H7 (cell line): ENCODE measurements around the gene POLD4. TPM values are rescaled to one million over a fixed set of nuclear protein-coding genes. Genes with fewer than 3 reads are reported as not detected.
A peak's percentile ranks its signal among the peaks of the same experiment; 100 is the strongest.
"Not testable (repeated sequence)": the region's sequence is repeated elsewhere in the genome, so short reads cannot be mapped to it uniquely, and the experiment has no call there.

Experiments
- DNase-seq: peaks from one replicate; pipeline ENCODE4 v3.0.0; 2012
- H3K27me3 ChIP-seq: 2 replicates; pipeline ENCODE4 v1.6.0; 2011; ENCODE audit warnings: mild to moderate bottlenecking, low read length; ENCODE audit not compliant: control insufficient read depth, insufficient read depth
- H3K36me3 ChIP-seq: replicated peaks from 2 replicates; pipeline ENCODE4 v1.5.1; 2011; ENCODE audit warnings: low read length; ENCODE audit not compliant: control insufficient read depth, insufficient read depth
- H3K4me3 ChIP-seq: 2 replicates; pipeline ENCODE4 v1.5.1; 2011; ENCODE audit warnings: low read depth, mild to moderate bottlenecking, control low read depth, low read length, moderate library complexity; ENCODE audit not compliant: insufficient read depth
- total RNA-seq: library from RNA; depleted of rRNA; stranded (reverse); fragments of >200 nt; shearing (Covaris generic); gene quantifications from 2 replicates; pipeline ENCODE4 v1.2.3, GENCODE V29; 2014; rRNA removed

POLD4 gene
- 49.8 and 53.9 TPM in 2 replicates for total RNA-seq

DNA sequence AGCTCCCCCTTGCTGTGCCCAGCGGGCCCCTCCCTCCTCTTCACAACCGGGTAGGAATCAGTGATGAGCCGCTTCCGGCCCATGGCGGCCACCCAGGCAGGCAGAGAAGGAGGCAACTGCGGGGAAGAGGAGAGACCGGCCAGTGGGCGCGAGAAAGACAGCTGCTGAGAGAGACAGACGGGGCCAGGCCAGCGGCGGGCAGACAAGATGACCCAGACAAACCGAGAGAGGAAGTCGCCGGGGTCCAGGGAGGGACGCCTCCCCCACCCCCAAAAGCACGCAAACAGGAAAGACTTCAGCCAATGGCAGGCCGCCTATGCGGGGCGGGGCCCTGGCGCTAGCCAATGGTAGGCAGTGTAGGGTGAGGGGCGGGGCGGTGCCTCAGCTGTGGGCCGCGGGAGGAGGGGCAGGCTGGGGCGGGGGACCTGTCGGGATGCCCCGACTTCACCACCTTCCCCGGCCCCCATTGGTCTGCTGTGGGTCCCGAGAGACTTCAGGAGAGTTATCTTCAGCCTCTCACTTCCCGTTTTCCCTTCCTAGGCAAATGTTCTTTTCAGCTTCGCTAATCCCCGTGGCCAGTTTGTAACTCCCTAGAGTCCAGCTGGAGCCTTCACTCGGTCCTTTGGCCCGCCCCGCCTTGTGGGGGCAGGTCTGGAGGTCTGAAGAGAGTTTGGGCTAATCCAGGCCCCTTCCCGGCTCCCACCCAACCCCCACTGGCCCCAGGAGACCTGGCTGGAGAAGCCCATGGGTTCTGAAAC lies at the start of gene POLD4:
TSS of gene POLD4 (minus strand) at position 230 of the 758 bp plus-strand sequence. CDS start at position 83, 147 bp downstream.
- peak; percentile 99 for DNase-seq
- no peaks in the 10 kb centered on the region for H3K36me3 ChIP-seq
- no peaks in the 10 kb centered on the region; the same call in 1 of the 2 replicates for H3K27me3 ChIP-seq
- peak within 1 kb of the TSS; percentile 77 for H3K4me3 ChIP-seq

DNA sequence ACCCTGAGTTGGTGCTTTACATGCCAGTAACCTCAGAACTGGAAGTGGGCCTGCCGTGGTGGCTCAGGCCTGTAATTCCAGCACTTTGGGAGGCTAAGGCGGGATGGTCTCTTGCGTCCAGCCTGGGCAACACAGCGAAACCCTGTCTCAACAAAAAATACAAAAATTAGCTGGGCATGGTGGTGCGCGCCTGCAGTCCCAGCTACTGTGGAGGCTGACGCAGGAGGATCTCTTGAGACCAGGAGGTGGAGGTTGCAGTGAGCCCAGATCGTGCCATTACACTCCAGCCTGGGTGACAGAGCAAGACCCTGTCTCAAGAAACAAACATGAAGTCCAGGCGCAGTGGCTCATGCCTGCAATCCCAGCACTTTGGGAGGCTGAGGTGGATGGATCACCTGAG lies 49.7 kb upstream of the POLD4 start:
- not testable (repeated sequence) for DNase-seq, H3K4me3 ChIP-seq, H3K27me3 ChIP-seq
- peaks cover 13% of the 10 kb centered on the region for H3K36me3 ChIP-seq

DNA sequence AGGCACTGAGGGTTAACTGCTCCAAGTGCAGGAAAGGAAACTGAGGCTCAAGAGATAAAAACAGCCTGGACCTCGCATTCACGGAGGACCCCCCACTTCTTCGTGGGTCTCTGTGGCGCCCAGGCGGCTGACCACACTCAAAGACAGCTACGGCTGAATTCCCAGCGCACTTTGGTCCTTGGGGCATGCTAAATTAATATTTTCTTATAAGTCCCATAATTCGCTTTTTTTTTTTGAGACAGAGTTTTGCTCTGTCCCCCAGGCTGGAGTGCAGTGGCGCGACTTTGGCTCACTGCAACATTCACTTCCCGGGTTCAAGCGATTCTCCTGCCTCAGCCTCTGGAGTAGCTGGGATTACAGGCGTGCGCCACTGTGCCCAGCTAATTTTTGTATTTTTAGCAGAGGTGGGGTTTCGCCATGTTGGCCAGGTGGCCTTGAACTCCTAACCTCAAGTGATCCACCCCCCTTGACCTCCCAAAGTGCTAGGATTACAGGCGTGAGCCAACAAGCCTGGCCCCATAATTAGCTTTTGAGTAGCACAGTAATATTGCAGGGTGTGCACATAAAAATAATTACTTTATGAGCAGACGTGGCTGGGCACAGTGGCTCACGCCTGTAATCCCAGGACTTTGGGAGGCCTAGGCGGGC lies 49.0 kb upstream of the POLD4 start:
- 0 out of 2 replicates have a peak overlapping the region, but pooled peaks have one; percentile 9 for H3K4me3 ChIP-seq
- H3K27me3 ChIP-seq, DNase-seq: not testable (repeated sequence)
- peaks cover 19% of the 10 kb centered on the region for H3K36me3 ChIP-seq

DNA sequence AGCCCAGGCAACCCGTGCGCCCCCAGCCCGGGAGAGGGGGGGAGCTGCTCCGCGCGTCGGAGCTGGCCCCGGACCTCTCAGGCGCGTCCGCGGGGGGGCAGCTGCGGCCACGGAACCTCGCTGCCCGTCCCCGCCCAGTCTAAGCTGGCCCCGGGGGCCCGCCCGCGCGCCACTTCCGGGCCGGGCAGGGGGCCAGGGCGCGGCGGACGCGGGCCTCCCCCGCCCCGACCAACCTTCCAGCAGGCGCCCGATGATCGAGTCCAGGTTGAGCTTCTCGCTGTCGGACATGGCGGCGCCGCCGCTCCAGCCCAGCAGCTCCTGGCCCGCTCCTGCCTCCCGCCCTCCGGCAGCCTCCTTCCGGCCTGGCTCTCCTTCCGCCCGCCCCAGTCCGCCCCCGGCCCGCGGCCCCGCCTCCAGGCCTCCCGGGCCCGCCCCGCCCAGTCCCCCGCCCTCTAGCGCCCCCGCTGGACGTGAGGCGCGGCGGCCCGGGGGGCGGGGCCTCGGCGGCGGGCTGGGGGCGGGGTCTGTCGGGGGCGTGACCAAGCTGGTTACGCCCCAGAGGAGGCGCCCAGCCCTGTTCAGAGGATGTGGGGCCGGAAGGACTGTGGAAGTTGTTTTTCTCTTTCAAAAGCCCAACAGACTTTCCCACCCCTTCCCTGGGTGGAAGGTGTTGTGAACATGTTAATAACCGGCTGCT lies 48.3 kb upstream of the POLD4 start, which contains the start of gene PPP1CA:
TSS of gene PPP1CA (minus strand) at position 364 of the 697 bp plus-strand sequence. CDS start at position 288, 76 bp downstream.
- peak; percentile 100 for DNase-seq
- Histone ChIP-seq H3K4me3 (peak within 1 kb of the TSS; percentile 82), H3K27me3 (no peaks in the 10 kb centered on the region), H3K36me3 (peaks cover 19% of the 10 kb centered on the region)

DNA sequence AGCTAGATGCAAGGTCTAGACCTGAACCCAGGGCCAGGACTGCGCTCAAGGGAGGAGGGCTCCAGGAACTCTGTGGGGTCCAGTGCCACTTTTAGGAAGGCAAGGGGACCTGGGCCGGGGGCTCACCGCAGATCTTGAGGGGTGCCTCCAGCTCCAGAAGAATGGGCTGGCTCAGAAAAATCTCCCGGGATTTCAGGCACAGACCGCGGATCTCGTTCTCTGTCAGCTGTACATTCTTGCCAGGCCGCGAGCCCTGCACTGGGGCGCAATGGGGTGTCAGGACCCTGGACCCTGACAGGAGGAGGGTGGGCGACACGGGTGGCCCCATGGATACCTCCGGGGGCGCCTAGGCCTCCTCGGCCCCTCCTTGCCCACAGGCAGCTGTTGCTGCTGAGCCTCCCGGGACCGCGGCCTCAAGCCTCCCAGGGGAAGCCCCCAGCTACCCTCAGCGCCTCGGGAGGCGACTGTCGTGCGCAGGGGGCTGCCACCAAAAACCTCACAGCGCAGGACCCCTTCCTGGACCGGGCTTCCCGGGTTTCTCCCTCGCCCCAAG lies 47.7 kb upstream of the POLD4 start:
- H3K36me3 ChIP-seq = peaks cover 19% of the 10 kb centered on the region
- peak overlapping the region; percentile 82 for H3K4me3 ChIP-seq
- DNase-seq = no peak
- no peaks in the 10 kb centered on the region for H3K27me3 ChIP-seq

DNA sequence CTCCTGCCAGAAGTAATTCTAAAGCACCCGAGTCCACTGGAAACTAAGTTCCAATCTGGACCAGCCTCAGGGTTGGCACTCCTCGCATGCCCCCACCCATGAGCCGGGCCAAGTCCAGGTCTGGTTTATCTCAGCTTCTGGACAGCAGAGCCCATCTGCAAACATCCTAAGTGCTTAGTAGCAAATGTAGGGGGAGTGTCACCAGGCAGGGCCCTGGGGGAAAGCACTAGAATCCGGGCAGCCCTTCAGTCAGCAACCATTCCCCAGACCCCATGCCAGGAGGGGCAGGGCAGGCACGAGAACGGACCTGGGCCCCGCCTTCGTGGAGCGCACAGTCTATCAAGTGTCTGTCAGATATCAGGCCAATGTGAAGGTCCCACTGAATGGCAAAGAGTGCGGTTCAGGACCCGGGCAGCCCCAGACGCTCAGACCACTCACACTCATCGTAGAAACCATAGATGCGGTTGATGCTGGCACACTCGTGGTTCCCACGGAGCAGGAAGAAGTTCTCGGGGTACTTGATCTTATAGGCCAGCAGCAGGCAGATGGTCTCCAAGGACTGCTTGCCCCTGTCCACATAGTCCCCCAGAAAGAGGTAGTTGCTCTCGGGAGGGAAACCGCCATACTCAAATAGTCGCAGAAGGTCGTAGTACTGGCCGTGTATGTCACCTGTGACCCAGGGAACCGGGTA lies 47.0 kb upstream of the POLD4 start:
- Histone ChIP-seq H3K4me3 (peak overlapping the region; percentile 82), H3K36me3 (peaks cover 21% of the 10 kb centered on the region), H3K27me3 (no peaks in the 10 kb centered on the region)
- DNase-seq = no peak

DNA sequence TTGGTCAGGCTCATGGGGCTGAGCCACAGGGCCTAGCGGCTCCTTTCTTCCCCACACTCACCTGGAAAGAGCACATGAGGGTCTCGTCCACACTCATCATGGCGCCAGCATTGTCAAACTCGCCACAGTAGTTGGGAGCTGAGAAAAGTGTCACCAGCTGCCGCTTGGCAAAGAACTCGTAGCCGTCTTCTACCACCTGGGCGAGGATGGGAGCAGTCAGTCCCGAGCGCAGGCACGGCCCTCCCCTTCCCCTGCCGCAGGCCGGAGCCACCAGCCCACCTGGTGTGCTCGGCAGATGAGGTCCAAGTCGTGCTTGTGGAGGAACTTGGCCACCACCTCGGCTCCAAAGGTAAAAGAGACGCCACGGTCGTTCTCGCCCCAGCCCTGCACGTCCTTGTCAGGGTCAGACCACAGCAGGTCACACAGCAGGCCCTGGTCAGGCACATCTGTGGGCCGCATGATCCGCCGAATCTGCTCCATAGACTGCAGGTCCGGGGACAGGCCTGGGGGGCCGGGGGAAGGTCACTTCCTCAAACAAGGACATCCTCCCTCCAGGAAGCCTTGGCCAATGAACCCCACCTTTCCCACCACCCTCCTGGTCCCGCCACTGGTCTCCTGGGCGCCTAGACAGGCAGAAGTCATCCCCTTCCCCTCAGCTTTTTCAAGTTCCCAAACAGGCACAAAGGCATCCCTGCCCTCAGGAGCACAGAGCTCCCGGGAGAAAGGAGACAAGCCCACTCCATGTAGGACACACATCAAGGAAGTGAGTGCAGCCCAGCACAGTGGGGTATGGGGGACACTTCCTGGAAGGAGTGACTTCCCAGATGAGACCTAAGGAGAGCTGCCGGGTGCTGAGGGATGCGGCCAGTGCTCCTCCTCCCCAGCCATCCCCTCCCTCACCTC lies 45.6 kb upstream of the POLD4 start:
- H3K36me3 ChIP-seq = peaks cover 23% of the 10 kb centered on the region
- DNase-seq = no peak

DNA sequence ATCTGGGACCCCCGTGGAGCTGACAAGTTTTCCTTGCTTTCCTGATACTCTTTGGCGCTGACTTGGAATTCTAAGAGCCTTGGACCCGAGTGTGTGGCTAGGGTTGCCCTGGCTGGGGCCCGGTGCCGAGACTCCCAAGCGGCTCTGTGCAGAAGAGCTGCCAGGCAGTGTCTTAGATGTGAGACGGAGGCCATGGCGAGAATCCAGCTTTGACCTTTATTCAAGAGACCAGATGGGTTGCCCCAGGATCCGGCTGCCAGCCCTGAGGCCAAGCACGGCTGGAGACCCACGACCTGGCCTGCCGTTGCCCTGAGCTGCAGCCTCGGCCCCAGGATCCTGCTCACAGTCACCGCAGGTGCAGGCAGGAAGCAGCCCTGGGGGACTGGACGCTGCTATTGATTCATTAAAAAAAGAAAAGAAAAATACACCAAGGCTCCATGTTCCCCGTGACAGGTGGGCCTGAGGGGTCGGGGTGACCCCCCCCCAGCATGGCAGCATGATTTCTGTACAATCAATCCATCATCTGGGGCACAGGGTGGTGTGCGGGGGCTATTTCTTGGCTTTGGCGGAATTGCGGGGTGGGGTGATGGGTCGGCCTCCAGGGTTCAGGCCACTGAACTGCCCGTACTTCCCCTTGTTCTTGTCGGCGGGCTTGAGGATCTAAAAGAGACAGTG lies 44.8 kb upstream of the POLD4 start:
- peaks cover 27% of the 10 kb centered on the region for H3K36me3 ChIP-seq
- H3K4me3 ChIP-seq = no peak overlapping the region
- H3K27me3 ChIP-seq = no peaks in the 10 kb centered on the region
- DNase-seq = no peak

More for the DNA sequence above, 45.6 kb upstream of the POLD4 start:
- no peaks in the 10 kb centered on the region for H3K27me3 ChIP-seq
- no peak overlapping the region for H3K4me3 ChIP-seq

DNA sequence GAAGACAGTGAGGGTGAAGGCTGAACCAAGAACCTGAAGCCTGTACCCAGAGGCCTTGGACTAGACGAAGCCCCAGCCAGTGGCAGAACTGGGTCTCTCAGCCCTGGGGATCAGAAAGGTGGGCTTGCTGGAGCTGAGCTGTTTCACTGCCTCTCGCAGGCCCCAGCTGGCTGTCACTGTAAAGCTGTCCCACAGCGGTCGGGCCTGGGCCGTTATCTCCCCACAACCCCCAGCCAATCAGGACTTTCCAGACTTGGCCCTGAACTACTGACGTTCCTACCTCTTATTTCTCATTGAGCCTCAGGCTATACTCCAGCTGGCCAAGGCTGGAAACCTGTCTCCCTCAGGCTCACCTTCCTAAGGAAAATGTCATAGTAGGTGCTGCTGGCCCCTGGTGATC lies 44.2 kb upstream of the POLD4 start:
- DNase-seq = no peak
- Histone ChIP-seq H3K27me3 (no peaks in the 10 kb centered on the region), H3K4me3 (no peak overlapping the region), H3K36me3 (peaks cover 27% of the 10 kb centered on the region)

DNA sequence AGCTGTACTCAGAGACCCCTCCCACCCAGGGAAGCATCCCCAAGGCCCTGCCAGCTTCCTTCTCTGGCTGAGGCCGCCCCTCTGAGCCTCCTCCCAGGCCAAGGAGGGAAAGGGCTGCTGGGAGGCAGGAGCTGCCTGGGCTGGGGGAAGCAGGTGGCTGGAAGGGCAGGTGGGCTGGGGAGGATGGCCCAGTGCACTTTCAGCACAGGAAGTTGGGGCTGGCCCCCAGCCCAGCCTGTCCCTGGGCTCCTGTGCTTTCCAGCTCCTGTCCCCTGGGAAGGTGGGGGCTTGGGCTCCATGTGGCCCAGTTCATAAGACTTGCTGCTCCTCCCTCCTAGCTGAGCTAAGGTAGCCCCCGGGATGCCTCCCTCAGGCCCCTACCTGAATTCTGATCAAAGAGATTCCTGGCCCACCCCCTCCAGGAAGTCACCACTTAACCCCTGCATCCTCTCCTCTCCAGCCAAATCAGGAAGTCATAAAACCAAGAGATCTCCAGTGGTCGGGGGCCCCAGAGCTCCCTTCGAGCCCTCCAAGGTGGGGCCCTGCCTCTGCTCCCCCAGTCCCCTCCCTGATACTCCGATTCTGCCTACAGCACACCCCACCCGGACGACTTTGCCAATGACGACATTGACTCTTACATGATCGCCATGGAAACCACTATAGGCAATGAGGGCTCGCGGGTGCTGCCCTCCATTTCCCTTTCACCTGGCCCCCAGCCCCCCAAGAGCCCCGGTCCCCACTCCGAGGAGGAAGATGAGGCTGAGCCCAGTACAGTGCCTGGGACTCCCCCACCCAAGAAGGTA lies 43.4 kb upstream of the POLD4 start:
- H3K36me3 ChIP-seq = peaks cover 27% of the 10 kb centered on the region
- H3K4me3 ChIP-seq = no peak overlapping the region
- no peak for DNase-seq
- H3K27me3 ChIP-seq = no peaks in the 10 kb centered on the region

DNA sequence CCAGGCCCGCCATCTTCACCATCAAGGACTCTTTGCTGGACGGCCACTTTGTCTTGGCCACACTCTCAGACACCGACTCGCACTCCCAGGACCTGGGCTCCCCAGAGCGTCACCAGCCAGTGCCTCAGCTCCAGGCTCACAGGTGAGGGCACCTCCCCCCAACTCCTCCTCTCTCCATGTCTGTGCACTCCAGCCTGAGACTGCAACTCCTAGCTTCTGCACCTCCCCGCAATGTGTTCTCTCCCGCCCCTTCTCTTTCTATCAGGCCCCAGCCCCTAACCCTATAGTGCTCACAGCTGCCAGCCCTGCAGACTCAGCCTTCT lies 42.9 kb upstream of the POLD4 start:
- peaks cover 27% of the 10 kb centered on the region for H3K36me3 ChIP-seq
- no peaks in the 10 kb centered on the region for H3K27me3 ChIP-seq

DNA sequence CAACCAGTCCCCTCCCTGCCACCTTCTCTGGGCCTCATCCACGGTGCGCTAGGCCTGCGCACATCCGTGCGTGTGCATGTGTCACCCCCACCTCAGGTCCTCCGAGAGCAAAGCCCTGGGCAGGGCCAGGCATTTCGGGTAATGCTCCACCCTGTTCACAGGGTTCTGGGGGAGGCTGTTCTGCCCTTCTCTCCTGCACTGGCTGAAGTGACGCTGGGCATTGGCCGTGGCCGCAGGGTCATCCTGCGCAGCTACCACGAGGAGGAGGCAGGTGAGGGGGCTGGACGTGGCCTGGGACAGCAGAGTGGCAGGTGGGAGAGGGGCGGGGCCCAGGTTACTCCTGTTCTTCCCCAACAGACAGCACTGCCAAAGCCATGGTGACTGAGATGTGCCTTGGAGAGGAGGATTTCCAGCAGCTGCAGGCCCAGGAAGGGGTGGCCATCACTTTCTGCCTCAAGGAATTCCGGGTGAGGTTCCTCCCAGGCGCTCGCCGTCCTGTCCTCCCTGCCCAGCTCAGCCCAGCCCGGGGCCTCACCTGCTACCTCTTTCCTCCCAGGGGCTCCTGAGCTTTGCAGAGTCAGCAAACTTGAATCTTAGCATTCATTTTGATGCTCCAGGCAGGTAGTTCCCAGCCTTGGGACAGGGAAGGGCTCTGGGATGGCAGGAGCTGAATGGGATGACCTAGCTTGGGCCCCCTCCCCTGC lies 42.4 kb upstream of the POLD4 start:
- no peak overlapping the region for H3K4me3 ChIP-seq
- no peak for DNase-seq
- peaks cover 27% of the 10 kb centered on the region for H3K36me3 ChIP-seq
- H3K27me3 ChIP-seq = no peaks in the 10 kb centered on the region

More for the DNA sequence above, 42.9 kb upstream of the POLD4 start:
- DNase-seq = no peak
- no peak overlapping the region for H3K4me3 ChIP-seq
